Right atrium auricular region (tissue), 2 donors: ENCODE results near the gene POLR3GL. TPM values are rescaled to one million over a fixed set of nuclear protein-coding genes. Genes with fewer than 3 reads are reported as not detected.

Experiments used
- DNase-seq: peaks from one replicate; pipeline ENCODE4 v3.0.0-alpha.2; 2019; ENCODE audit warnings: low spot score
- H3K27ac ChIP-seq, 2 donors: fragments of 200-600 bp; sonication (generic); 1 replicate in 1 of 2; 2 replicates in 1 of 2; pipeline ENCODE4 v1.5.1; 2016 to 2019
- H3K27me3 ChIP-seq, 2 donors: fragments of 200-600 bp; sonication (generic); one replicate each; pipeline versions ENCODE4 v1.5.1 to v1.6.0; 2017 to 2019
- H3K36me3 ChIP-seq: fragments of 200-600 bp; sonication (generic); one replicate; pipeline ENCODE4 v1.5.1; 2016
- H3K4me1 ChIP-seq, 2 donors: fragments of 200-600 bp; sonication (generic); one replicate each; pipeline versions ENCODE4 v1.5.1 to v1.6.0; 2017 to 2019
- H3K4me3 ChIP-seq, 2 donors: fragments of 200-600 bp; sonication (generic); 1 replicate in 1 of 2; 2 replicates in 1 of 2; pipeline ENCODE4 v1.5.1; 2017 to 2019; ENCODE audit warnings: mild to moderate bottlenecking in 1 of 2, moderate library complexity in 1 of 2
- H3K9me3 ChIP-seq, 2 donors: fragments of 200-600 bp; sonication (generic); one replicate each; pipeline ENCODE4 v1.5.1; 2019
- total RNA-seq, 2 donors: library from RNA; depleted of rRNA; stranded (reverse); fragments of >200 nt; gene quantifications; one replicate each; pipeline ENCODE4 v1.1.0, GENCODE V29; 2016
- TF ChIP-seq, protein P1 (sequence below), 2 donors: fragments of 200-600 bp; sonication (generic); IDR thresholded peaks; one replicate each; pipeline ENCODE4 v1.5.1; 2019; ENCODE audit warnings: antibody characterized with exemption in 2 of 2

The POLR3GL gene
- total RNA-seq, 2 donors from 2014 or later = 36.4 to 45.2 TPM

GRCh38 chr1:145952903-145953302 lies 11.6 kb upstream of the POLR3GL start:
- Histone ChIP-seq H3K4me3 (no peak overlapping the region), H3K27ac (no peak overlapping the region), H3K4me1 (peaks cover 0 to 55% of the 10 kb centered on the region in 2 donors), H3K27me3 (no peaks in the 10 kb centered on the region), H3K9me3 (no peaks in the 10 kb centered on the region), H3K36me3 (no peaks in the 10 kb centered on the region)
- TF ChIP-seq, protein P1, sequence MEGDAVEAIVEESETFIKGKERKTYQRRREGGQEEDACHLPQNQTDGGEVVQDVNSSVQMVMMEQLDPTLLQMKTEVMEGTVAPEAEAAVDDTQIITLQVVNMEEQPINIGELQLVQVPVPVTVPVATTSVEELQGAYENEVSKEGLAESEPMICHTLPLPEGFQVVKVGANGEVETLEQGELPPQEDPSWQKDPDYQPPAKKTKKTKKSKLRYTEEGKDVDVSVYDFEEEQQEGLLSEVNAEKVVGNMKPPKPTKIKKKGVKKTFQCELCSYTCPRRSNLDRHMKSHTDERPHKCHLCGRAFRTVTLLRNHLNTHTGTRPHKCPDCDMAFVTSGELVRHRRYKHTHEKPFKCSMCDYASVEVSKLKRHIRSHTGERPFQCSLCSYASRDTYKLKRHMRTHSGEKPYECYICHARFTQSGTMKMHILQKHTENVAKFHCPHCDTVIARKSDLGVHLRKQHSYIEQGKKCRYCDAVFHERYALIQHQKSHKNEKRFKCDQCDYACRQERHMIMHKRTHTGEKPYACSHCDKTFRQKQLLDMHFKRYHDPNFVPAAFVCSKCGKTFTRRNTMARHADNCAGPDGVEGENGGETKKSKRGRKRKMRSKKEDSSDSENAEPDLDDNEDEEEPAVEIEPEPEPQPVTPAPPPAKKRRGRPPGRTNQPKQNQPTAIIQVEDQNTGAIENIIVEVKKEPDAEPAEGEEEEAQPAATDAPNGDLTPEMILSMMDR (IDR thresholded peaks at IDR 0.05) = no peak
- no peak for DNase-seq

DNA sequence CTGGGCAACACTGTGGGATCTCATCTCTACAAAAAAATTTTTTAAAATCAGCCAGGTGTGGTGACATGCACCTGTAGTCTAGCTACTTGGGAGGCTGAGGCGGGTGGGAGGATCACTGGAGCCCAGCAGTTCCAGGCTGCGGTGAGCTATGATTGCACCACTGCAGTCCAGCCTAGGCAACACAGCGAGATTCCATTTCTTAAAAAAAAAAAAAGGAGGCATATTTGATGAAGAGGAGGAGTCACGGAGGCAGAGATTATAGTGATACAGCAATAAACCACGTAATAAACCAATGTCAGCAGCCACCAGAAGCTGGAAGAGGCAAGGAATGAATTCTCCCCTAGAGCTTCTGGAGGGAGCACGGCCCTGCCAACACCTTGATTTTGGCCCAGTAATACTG lies 10.6 kb upstream of the POLR3GL start:
- no peaks in the 10 kb centered on the region for H3K36me3 ChIP-seq
- TF ChIP-seq, protein P1 (IDR thresholded peaks at IDR 0.05) = no peak
- H3K9me3 ChIP-seq = no peaks in the 10 kb centered on the region
- H3K27ac ChIP-seq = no peak overlapping the region
- H3K27me3 ChIP-seq = no peaks in the 10 kb centered on the region
- no peak for DNase-seq
- peaks cover 0 to 61% of the 10 kb centered on the region in 2 donors for H3K4me1 ChIP-seq
- H3K4me3 ChIP-seq = no peak overlapping the region

DNA sequence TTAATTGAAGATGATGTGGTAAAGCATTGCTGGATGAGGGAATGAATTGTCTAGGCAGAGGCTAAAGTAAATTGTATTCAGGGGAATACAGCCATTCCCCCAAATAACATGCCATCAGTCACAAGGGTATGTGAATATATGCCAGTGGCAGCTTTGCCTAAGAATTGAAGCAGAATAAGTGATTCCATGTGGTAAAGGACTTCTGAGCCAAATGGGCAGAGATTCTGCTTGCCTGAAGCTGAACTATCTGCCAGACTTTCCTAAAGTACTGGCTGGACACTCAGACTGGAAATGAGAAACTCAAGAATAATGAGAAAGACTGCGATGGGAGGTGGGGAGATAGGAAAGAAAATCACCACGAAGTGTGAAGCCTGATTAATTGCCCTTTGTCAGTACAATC lies 9.1 kb upstream of the POLR3GL start:
- no peaks in the 10 kb centered on the region for H3K9me3 ChIP-seq
- TF ChIP-seq, protein P1 (IDR thresholded peaks at IDR 0.05) = no peak
- DNase-seq = no peak
- no peaks in the 10 kb centered on the region for H3K27me3 ChIP-seq
- H3K27ac ChIP-seq = peak overlapping the region; percentile 97 to 98
- H3K4me1 ChIP-seq = peaks cover 0 to 61% of the 10 kb centered on the region in 2 donors
- H3K36me3 ChIP-seq = no peaks in the 10 kb centered on the region
- peak overlapping the region in 1 of 2 donors; percentile 3 for H3K4me3 ChIP-seq

- no peak for DNase-seq
- Histone ChIP-seq H3K9me3 (no peaks in the 10 kb centered on the region), H3K4me1 (peaks cover 0 to 55% of the 10 kb centered on the region in 2 donors), H3K27me3 (no peaks in the 10 kb centered on the region), H3K36me3 (no peaks in the 10 kb centered on the region), H3K4me3 (peak overlapping the region; percentile 80 to 82), H3K27ac (peak overlapping the region; percentile 97 to 98)
- TF ChIP-seq, protein P1 (IDR thresholded peaks at IDR 0.05) = no peak
Observed at GRCh38 chr1:145956361-145956760, 8.1 kb upstream of the POLR3GL start.

DNA sequence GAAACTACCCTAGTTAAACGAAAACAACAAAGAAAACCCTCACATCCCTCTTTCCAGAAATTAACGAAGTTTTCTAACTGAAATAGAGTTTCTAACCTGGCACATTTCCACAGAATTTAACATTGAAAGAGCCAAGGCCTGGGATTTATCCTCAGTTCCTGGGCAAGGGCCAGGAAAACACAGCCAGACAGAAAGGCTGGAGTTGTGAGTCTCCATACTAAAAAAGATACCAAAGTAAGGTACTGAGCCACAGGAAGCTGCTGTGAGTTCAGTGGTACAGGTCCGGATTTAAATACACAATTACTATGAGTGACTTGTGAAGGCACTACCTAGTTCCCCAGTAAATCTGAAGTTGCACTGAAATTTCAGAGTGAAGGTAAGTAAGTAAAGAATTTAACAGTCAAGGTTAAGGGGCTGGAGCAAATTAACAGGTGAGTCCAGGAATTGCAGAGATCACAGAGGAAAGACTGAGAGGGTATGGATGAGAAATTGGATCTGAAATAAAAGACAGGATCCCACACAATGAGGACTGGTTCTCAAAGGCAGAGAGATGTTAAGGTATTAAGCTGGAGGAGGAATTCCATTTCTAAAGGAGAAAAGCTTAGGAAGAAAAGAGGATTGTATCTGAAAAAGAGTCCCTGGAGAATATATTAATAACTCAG lies 7.6 kb upstream of the POLR3GL start:
- DNase-seq = no peak
- no peaks in the 10 kb centered on the region for H3K9me3 ChIP-seq
- peak overlapping the region; percentile 80 to 82 for H3K4me3 ChIP-seq
- no peaks in the 10 kb centered on the region for H3K36me3 ChIP-seq
- peaks cover 0 to 60% of the 10 kb centered on the region in 2 donors for H3K4me1 ChIP-seq
- TF ChIP-seq, protein P1 (IDR thresholded peaks at IDR 0.05) = no peak
- no peaks in the 10 kb centered on the region for H3K27me3 ChIP-seq
- peak overlapping the region; percentile 97 to 98 for H3K27ac ChIP-seq
